ENCODE data around the gene WDR4.
"Not testable (repeated sequence)": the region's sequence is repeated elsewhere in the genome, so short reads cannot be mapped to it uniquely, and the experiment has no call there.

Gene WDR4

DNA sequence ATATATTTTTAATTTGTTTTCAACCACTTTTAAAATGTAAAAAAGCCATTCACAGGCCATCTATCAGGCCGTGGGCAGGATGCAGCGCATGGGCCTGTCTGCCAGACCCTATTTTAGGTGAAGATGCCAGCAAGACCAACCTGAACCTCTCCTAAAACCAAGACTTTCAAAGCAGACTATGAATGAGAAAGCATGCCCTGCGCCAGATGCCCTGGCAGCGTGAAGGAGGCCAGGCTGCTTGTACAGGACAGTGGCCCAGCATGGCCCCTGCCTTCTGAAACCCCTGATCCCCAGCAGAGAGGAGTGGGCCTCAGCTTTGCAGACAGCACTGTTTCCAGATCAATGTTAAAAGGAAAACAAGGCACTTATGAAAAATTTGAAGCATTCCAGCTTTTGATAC lies 31.6 kb downstream of the WDR4 start:
- whole genome bisulfite sequencing (ENCODE audit: insufficient coverage, insufficient read length) = no CpG with 5 or more reads among the region's 4 CpGs
- peaks cover 55% of the 10 kb centered on the region for H3K36me3 ChIP-seq (ENCODE audit: control insufficient read depth, insufficient read depth, low read length)
- DNase-seq (ENCODE audit: low read depth, low spot score) = no peak

DNA sequence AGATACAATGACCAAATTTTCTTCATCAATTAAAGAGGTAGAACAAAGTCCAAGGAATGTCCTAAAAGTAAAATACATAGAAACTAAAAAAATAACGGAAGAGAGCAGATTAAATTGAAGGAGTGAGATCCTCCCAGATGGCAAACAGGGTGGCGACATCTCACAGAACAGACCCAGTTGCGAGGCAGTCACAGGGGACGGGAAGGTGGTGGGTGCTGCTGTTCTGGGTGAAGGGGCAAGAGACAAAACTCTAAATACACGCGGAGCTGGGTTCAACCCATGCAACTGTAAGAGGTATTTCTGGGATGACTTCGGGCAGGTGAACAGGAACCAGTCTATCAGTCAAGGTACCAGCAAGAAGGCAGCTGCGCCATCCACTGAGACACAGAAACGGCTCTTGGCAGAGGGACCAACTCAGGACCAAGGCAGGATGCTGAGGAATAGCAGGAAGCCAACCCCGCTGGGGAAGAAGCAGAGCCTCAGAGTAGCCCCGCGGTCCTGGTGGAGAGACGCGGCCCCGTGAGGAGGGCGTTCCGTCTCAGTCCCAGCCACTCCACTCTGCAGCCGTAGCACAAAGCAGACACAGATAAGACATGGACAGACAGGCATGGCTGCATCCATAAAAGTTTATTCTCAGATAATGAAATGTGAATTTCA lies 32.2 kb downstream of the WDR4 start:
- H3K4me3 ChIP-seq (ENCODE audit: low read length) = no peak overlapping the region
- no CpG with 5 or more reads among the region's 18 CpGs for WGBS (ENCODE audit: insufficient coverage, insufficient read length)
- DNase-seq (ENCODE audit: low read depth, low spot score) = no peak
- no peaks in the 10 kb centered on the region for H3K4me1 ChIP-seq (ENCODE audit: control insufficient read depth, insufficient read depth, low read length)
- no peak overlapping the region for H3K27ac ChIP-seq (ENCODE audit: low read length)
- H3K9me3 ChIP-seq (ENCODE audit: control insufficient read depth, insufficient read depth, low read length) = no peaks in the 10 kb centered on the region
- peaks cover 52% of the 10 kb centered on the region for H3K36me3 ChIP-seq (ENCODE audit: control insufficient read depth, insufficient read depth, low read length)
- H3K27me3 ChIP-seq (ENCODE audit: control insufficient read depth, insufficient read depth, low read length) = no peaks in the 10 kb centered on the region

More for the DNA sequence above, 31.6 kb downstream of the WDR4 start:
- Histone ChIP-seq H3K27me3 (ENCODE audit: control insufficient read depth, insufficient read depth, low read length) (no peaks in the 10 kb centered on the region), H3K4me1 (ENCODE audit: control insufficient read depth, insufficient read depth, low read length) (no peaks in the 10 kb centered on the region), H3K27ac (ENCODE audit: low read length) (no peak overlapping the region), H3K9me3 (ENCODE audit: control insufficient read depth, insufficient read depth, low read length) (no peaks in the 10 kb centered on the region), H3K4me3 (ENCODE audit: low read length) (no peak overlapping the region)

DNA sequence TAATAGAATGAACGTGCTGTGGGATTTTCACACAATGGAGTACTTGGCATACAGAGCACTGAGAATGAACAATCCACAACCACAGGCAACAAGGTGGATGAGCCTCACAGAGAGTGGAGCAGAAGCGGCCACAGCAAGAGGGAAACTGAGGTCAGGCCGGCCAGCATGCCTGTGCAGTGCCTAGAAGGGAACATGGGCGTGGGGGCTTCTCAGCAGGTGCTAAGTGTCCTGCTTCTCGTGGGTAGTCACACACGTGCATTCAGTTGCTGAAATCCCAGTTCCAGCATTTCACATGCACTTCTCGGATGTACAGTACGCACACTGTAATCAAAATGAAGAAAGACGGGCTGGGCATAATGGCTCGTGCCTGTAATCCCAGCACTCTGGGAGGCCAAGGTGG lies 33.1 kb downstream of the WDR4 start:
- H3K9me3 ChIP-seq (ENCODE audit: control insufficient read depth, insufficient read depth, low read length) = no peaks in the 10 kb centered on the region
- H3K27ac ChIP-seq (ENCODE audit: low read length) = no peak overlapping the region
- DNase-seq (ENCODE audit: low read depth, low spot score) = no peak
- no peaks in the 10 kb centered on the region for H3K27me3 ChIP-seq (ENCODE audit: control insufficient read depth, insufficient read depth, low read length)
- H3K36me3 ChIP-seq (ENCODE audit: control insufficient read depth, insufficient read depth, low read length) = peaks cover 45% of the 10 kb centered on the region
- no peaks in the 10 kb centered on the region for H3K4me1 ChIP-seq (ENCODE audit: control insufficient read depth, insufficient read depth, low read length)
- WGBS (ENCODE audit: insufficient coverage, insufficient read length) = no CpG with 5 or more reads among the region's 10 CpGs
- H3K4me3 ChIP-seq (ENCODE audit: low read length) = no peak overlapping the region

DNA sequence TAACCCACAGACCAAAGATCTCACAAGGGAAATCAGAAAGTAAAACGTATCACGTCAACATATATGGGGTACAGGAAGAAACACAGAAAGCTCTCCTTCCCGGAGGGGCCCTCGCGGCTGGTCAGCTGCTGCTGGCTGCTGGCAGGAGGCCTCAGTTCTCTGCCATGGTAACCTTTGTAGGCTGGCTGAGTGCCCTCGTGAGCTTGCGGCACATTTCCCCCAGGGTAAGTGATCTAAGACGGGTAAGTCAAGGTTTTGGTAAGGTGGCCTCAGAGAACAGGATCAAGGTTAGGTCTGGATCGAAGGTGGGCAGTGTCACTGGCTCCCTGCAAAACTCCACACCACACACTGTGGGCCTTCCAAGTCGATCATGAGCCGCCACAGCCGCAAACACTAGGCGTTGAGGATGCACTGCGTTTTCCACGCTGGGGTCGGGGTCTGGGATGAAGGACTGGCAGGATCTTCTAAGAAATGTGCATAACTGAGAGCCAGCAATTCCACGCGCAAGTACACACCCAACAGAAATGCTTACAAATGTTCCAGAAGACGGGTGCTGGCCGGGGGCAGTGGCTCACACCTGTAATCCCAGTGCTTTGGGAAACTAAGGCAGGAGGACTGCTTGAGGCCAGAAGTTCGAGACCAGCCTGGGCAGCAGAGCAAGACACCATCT lies 33.9 kb downstream of the WDR4 start:
- H3K36me3 ChIP-seq (ENCODE audit: control insufficient read depth, insufficient read depth, low read length) = peaks cover 47% of the 10 kb centered on the region
- H3K4me3 ChIP-seq (ENCODE audit: low read length) = no peak overlapping the region
- H3K27me3 ChIP-seq (ENCODE audit: control insufficient read depth, insufficient read depth, low read length) = no peaks in the 10 kb centered on the region
- H3K9me3 ChIP-seq (ENCODE audit: control insufficient read depth, insufficient read depth, low read length) = no peaks in the 10 kb centered on the region
- no peak overlapping the region for H3K27ac ChIP-seq (ENCODE audit: low read length)
- no peaks in the 10 kb centered on the region for H3K4me1 ChIP-seq (ENCODE audit: control insufficient read depth, insufficient read depth, low read length)
- no CpG with 5 or more reads among the region's 21 CpGs for WGBS (ENCODE audit: insufficient coverage, insufficient read length)
- no peak for DNase-seq (ENCODE audit: low read depth, low spot score)

DNA sequence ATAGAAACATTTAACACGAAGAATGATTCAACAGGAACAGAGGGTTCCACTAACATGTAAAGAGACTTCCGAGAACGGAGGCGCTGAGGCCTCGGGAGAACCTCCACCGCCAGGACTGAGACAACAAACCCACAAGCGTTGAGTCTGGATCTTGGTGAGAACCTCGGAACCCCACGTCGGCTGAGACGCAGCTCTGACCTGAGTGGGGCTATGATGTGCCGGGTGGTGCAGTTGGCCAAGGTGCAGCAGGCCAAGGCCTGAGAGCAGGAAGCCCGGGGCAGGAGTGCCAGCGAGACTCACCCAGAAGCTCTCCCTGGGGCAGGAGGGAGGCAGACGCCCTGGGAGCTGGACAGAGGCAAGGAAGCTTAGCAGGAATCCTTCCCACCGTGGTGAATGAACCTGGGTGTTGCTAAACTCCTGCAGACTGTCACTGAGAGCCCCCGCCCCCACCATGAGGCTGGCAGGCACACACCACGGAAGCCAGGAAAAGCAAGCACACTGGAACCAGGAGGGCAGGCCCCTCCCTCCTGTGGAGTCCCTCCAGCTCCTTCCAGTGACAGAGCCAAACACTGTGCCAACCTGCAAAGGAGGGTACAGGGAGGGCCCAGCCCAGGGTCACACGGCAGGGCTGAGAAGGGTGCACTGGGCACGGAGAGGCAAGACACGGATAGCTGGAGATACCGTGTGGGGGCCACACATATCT lies 34.8 kb downstream of the WDR4 start:
- H3K36me3 ChIP-seq (ENCODE audit: control insufficient read depth, insufficient read depth, low read length) = peaks cover 44% of the 10 kb centered on the region
- WGBS (ENCODE audit: insufficient coverage, insufficient read length) = no CpG with 5 or more reads among the region's 22 CpGs
- no peaks in the 10 kb centered on the region for H3K27me3 ChIP-seq (ENCODE audit: control insufficient read depth, insufficient read depth, low read length)
- H3K4me3 ChIP-seq (ENCODE audit: low read length) = no peak overlapping the region
- H3K9me3 ChIP-seq (ENCODE audit: control insufficient read depth, insufficient read depth, low read length) = no peaks in the 10 kb centered on the region
- H3K27ac ChIP-seq (ENCODE audit: low read length) = no peak overlapping the region
- H3K4me1 ChIP-seq (ENCODE audit: control insufficient read depth, insufficient read depth, low read length) = no peaks in the 10 kb centered on the region
- DNase-seq (ENCODE audit: low read depth, low spot score) = no peak

DNA sequence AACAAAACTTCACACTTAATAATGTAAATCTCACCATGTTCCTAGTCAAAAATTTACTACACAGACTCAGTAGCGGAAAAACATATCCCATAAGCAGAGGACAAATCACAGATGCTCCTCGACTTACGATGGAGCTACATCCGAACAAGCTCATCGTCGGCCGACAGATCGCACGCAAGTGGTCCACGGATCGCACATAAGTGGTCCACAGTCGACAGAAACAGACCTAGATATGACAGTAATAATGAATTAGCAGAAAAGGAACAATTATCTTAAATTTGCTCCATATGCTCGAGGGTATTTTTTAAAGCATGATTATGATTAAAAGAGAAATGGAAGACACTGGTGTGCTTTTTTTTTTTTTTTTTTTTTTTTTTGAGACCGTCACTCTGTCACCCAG lies 36.3 kb downstream of the WDR4 start:
- no CpG with 5 or more reads among the region's 14 CpGs for WGBS (ENCODE audit: insufficient coverage, insufficient read length)
- Histone ChIP-seq H3K27me3 (ENCODE audit: control insufficient read depth, insufficient read depth, low read length) (no peaks in the 10 kb centered on the region), H3K27ac (ENCODE audit: low read length) (no peak overlapping the region), H3K4me3 (ENCODE audit: low read length) (no peak overlapping the region), H3K4me1 (ENCODE audit: control insufficient read depth, insufficient read depth, low read length) (no peaks in the 10 kb centered on the region), H3K9me3 (ENCODE audit: control insufficient read depth, insufficient read depth, low read length) (no peaks in the 10 kb centered on the region), H3K36me3 (ENCODE audit: control insufficient read depth, insufficient read depth, low read length) (peaks cover 35% of the 10 kb centered on the region)
- DNase-seq (ENCODE audit: low read depth, low spot score) = no peak

DNA sequence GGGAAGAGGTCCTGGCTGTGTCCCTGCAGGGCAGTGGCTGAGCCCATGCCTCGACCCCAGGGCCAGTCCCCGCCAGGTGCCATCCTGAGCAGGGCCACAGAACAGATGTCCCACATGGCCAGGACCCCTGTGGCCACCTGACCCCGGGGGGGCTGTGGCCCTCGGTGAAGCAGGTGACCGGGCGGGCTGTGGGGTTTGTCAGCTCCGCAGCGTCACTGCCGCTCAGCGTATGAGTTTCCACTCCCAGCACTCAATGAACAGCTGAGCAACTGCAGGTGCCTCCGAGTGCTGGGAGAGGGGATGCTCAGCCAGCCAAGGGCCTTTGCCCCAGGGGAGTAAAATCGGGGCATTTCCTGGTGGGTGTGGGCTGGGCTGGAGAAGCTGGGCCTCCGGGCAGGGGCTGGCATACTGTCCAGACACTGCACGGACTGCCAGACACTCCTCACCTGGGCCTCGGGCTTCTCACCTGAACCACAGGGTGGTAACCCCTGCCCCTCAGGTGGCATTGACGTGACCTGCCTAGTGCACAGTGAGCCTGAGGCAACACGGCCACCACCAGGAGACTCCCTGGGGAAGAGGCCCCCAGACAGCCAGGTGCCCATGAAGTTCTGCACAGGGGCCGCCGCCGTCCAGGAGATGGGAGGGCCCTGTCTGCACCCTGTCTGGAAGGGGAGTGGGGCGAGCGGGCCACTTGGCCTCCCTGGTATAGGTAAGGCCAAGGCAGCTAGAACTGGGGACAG lies 37.3 kb downstream of the WDR4 start:
- H3K4me3 ChIP-seq (ENCODE audit: low read length); H3K27ac ChIP-seq (ENCODE audit: low read length); H3K9me3 ChIP-seq (ENCODE audit: control insufficient read depth, insufficient read depth, low read length); DNase-seq (ENCODE audit: low read depth, low spot score); H3K4me1 ChIP-seq (ENCODE audit: control insufficient read depth, insufficient read depth, low read length); H3K27me3 ChIP-seq (ENCODE audit: control insufficient read depth, insufficient read depth, low read length): not testable (repeated sequence)
- no CpG with 5 or more reads among the region's 22 CpGs for WGBS (ENCODE audit: insufficient coverage, insufficient read length)
- H3K36me3 ChIP-seq (ENCODE audit: control insufficient read depth, insufficient read depth, low read length) = peaks cover 31% of the 10 kb centered on the region

DNA sequence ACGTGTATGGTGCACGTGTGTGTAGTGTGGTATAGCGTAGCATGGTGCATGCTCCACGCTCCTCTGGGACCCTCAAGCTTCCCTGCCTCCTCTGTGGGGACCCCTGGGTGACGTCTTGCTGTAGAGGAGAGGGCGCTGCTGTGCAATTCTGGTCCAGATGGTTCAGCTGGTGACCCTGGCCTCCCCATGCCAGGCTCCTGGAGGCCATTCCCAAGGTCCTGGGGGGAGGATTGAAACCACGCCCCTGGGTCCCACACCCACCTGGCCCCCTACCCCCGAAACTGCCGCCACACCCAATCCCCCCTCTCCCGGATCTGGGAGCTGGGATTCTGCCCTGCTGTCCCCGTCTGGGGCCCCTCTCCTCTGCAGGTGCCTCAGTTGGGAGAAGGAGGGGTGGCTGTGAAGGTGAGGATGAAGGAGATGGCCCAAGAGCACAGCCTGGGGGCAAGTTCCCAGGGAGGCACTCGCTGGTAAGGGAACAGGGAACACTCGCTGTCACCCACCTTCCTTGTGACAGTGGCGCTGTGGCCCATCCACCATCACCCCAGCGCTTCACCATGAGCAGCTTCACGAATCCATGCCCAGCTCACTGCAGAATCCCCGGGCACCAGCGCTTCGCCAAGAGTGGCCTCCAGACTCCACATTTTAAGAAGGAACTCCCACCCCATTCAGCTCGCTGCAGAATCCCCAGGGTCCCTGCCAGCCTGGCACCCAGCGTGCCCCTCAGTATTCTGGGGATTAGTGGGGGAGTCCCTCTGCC lies 38.0 kb downstream of the WDR4 start:
- DNase-seq (ENCODE audit: low read depth, low spot score) = no peak
- Histone ChIP-seq H3K27me3 (ENCODE audit: control insufficient read depth, insufficient read depth, low read length) (no peaks in the 10 kb centered on the region), H3K36me3 (ENCODE audit: control insufficient read depth, insufficient read depth, low read length) (peaks cover 29% of the 10 kb centered on the region), H3K4me1 (ENCODE audit: control insufficient read depth, insufficient read depth, low read length) (no peaks in the 10 kb centered on the region), H3K9me3 (ENCODE audit: control insufficient read depth, insufficient read depth, low read length) (no peaks in the 10 kb centered on the region), H3K27ac (ENCODE audit: low read length) (no peak overlapping the region), H3K4me3 (ENCODE audit: low read length) (no peak overlapping the region)
- WGBS (ENCODE audit: insufficient coverage, insufficient read length) = no CpG with 5 or more reads among the region's 21 CpGs

DNA sequence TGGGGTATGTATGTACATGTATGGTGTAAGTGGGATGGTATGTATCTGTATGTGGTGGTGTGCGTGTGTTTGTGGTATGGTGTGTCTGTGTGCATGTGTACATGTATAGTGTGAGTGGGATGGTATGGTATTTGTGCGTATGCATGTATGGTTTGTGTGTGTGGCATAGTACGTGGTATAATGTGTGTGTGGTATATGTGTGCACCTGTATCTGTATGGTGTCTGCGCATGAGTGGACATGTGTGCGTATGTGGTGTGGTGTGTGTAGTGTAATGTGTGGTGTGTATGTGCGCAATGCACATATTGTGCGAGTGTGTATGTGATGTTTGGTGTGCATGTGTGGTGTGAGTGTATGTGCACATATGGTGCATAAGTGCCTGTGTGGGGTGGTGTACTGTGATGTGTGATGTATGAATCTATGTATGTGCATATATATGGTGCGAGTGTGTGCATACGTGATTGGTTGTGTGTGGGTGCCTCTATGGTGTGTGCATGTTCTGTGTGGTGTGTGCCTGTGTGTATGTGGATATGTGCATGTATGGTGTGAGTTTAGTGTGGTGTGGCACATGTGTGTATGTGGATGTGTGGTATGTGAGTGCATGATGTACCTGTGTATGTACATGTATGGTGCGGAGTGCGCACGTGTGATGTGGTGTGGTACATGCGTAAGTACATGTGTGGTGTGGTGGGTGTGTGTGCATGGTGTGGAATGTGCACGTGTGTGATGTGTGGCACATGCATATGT lies 38.8 kb downstream of the WDR4 start:
- no peaks in the 10 kb centered on the region for H3K9me3 ChIP-seq (ENCODE audit: control insufficient read depth, insufficient read depth, low read length)
- H3K4me3 ChIP-seq (ENCODE audit: low read length) = no peak overlapping the region
- no peaks in the 10 kb centered on the region for H3K27me3 ChIP-seq (ENCODE audit: control insufficient read depth, insufficient read depth, low read length)
- no peak overlapping the region for H3K27ac ChIP-seq (ENCODE audit: low read length)
- no peak for DNase-seq (ENCODE audit: low read depth, low spot score)
- 100% methylated on average over 7 of the region's 14 CpGs for WGBS (ENCODE audit: insufficient coverage, insufficient read length)
- peaks cover 26% of the 10 kb centered on the region for H3K36me3 ChIP-seq (ENCODE audit: control insufficient read depth, insufficient read depth, low read length)
- no peaks in the 10 kb centered on the region for H3K4me1 ChIP-seq (ENCODE audit: control insufficient read depth, insufficient read depth, low read length)
